ENCODE results near the gene MCC. TPM values are rescaled to one million over a fixed set of nuclear protein-coding genes. Genes with fewer than 3 reads are reported as not detected.

Gene MCC
- total RNA-seq, 4 donors from 2014 or later: 57.7 to 91.5 (median 76.0) TPM

DNA sequence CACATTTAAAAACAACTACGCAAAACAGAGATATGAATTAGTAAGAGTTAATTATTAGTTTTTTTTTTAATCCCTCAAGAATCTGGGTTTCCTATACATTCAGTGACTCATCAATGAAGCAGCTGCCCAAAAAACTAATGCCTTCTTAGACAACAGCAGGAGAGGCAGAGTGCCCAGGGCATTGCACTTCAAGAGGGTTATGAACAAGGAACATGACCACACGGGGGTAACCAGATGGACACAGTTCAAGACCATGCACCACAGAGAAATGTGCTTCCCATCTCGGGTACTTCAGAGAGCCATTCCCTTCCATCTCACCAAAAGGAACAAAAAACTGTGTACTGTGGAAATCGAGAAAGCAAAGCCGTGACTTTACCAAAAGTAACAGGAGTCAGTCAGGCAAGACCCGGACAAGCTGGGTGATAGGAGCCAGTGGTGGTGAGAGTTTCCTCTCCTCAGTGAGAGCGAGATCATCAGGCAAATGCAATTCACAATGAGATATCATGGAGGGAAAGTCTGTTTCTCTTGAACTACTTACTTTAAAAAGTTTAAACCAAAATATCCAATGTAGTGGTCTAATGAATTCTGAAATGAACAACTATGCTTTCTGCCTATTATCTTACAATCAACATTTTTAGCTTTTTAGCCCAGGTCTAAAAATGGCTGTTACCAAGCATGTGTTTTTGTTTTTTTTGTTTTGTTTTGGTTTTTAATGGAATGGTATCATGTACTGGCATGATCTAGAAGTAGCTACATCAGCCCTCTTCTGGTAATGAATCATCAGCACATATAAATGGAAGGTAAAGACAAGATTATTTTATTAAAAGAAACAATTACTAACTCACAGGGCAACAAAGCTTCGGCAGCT lies 245.5 kb downstream of the MCC start:
- H3K4me3 ChIP-seq (ENCODE audit: low read depth, poor library complexity, severe bottlenecking): no peak overlapping the region
- TF ChIP-seq, protein P1, sequence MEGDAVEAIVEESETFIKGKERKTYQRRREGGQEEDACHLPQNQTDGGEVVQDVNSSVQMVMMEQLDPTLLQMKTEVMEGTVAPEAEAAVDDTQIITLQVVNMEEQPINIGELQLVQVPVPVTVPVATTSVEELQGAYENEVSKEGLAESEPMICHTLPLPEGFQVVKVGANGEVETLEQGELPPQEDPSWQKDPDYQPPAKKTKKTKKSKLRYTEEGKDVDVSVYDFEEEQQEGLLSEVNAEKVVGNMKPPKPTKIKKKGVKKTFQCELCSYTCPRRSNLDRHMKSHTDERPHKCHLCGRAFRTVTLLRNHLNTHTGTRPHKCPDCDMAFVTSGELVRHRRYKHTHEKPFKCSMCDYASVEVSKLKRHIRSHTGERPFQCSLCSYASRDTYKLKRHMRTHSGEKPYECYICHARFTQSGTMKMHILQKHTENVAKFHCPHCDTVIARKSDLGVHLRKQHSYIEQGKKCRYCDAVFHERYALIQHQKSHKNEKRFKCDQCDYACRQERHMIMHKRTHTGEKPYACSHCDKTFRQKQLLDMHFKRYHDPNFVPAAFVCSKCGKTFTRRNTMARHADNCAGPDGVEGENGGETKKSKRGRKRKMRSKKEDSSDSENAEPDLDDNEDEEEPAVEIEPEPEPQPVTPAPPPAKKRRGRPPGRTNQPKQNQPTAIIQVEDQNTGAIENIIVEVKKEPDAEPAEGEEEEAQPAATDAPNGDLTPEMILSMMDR (IDR thresholded peaks at IDR 0.05): no peak
- DNase-seq (ENCODE audit: low spot score in 2 of 2): no peak
- 46 to 55% methylated on average over 8 of the region's 8 CpGs for WGBS, 2 donors
- intact Hi-C loops (cut with DNase I; ENCODE audit: low total_unique reads): no loop called here

GRCh38 chr5:113240951-113241726 lies 247.1 kb downstream of the MCC start:
- no peak for DNase-seq (ENCODE audit: low spot score in 2 of 2)
- TF ChIP-seq, protein P1 (IDR thresholded peaks at IDR 0.05): no peak
- no peak for TF ChIP-seq POLR2A (IDR thresholded peaks at IDR 0.05)
- intact Hi-C loops (cut with DNase I; ENCODE audit: low total_unique reads): no loop called here
- H3K4me3 ChIP-seq (ENCODE audit: low read depth, poor library complexity, severe bottlenecking): no peak overlapping the region
- 90 to 95% methylated on average over 3 of the region's 3 CpGs for whole genome bisulfite sequencing, 2 donors

DNA sequence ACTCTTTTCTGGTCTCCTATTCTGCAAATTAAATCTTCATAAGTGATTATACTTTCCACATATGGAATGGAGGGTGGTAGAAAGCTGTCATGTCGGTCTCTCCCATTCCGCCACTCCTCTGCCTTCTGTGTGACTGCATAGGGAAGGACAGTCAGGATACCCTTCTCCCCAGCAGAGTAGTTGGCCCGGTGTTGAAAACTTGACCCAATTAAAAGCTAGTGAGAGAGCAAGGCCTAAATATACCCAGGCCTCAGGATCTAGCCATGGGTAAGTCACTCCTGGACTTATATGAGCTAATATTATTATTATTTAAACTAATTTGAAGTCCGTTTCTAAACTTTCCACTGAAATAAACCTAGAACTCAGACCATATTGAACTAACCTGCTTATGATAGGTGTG lies 248.2 kb downstream of the MCC start:
- whole genome bisulfite sequencing, 2 donors: 93% methylated on average over 4 of the region's 4 CpGs
- DNase-seq (ENCODE audit: low spot score in 2 of 2): no peak
- H3K4me3 ChIP-seq (ENCODE audit: low read depth, poor library complexity, severe bottlenecking): no peak overlapping the region
- intact Hi-C loops (cut with DNase I; ENCODE audit: low total_unique reads): no loop called here
- no peak for TF ChIP-seq POLR2A (IDR thresholded peaks at IDR 0.05)
- TF ChIP-seq, protein P1 (IDR thresholded peaks at IDR 0.05): no peak

DNA sequence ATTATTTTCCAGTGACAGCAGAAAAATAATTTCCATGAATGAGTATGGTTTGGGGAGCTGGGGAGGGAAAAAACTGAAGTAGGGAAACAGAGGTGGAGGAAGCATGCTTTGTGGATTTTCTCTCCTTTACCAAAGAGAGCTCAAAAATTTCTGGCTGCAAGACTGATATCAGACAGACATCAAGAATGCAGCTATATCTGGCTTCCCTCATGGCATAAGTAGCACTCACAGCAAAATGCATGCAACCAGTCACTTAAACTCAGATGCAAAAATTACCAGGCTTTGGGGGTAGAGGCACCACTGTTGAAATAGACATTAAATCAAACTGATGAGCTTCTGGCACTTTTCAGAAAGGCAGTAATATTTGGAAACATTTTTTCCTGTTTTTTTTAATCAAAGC lies 250.4 kb downstream of the MCC start:
- no peak overlapping the region for H3K4me3 ChIP-seq (ENCODE audit: low read depth, poor library complexity, severe bottlenecking)
- no peak for DNase-seq (ENCODE audit: low spot score in 2 of 2)
- intact Hi-C loops (cut with DNase I; ENCODE audit: low total_unique reads): no loop called here
- TF ChIP-seq POLR2A (IDR thresholded peaks at IDR 0.05): no peak
- TF ChIP-seq, protein P1 (IDR thresholded peaks at IDR 0.05): no peak

- TF ChIP-seq, protein P1 (IDR thresholded peaks at IDR 0.05): no peak
- no peak for TF ChIP-seq POLR2A (IDR thresholded peaks at IDR 0.05)
- intact Hi-C loops (cut with DNase I; ENCODE audit: low total_unique reads): no loop called here
- DNase-seq (ENCODE audit: low spot score in 2 of 2): no peak
- WGBS, 2 donors: 53 to 74% methylated on average over 10 of the region's 10 CpGs
- no peak overlapping the region for H3K4me3 ChIP-seq (ENCODE audit: low read depth, poor library complexity, severe bottlenecking)
Measured at GRCh38 chr5:113236536-113237288, 251.5 kb downstream of the MCC start.
